ENCODE data around the gene KRTAP5-2.
"Not testable (repeated sequence)": the region's sequence is repeated elsewhere in the genome, so short reads cannot be mapped to it uniquely, and the experiment has no call there.

KRTAP5-2 gene, protein sequence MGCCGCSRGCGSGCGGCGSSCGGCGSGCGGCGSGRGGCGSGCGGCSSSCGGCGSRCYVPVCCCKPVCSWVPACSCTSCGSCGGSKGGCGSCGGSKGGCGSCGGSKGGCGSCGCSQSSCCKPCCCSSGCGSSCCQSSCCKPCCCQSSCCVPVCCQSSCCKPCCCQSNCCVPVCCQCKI

DNA sequence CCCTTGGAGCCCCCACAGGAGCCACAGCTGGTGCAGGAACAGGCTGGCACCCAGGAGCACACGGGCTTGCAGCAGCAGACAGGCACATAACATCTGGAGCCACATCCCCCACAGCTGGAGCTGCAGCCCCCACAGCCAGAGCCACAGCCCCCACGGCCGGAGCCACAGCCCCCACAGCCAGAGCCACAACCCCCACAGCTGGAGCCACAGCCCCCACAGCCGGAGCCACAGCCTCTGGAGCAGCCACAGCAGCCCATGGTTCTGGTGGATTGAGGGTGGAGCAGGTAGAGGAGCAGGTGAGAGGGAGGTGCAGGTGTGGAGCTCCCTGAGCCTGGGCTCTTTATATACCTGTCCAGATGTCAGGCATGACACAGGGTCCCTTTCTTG lies at the start of gene KRTAP5-2:
KRTAP5-2 (minus strand) TSS at position 301 of the 387 bp plus-strand sequence; CDS start at position 257, 44 bp downstream.
- DNase-seq (ENCODE audit: low read depth, low spot score) = no peak

DNA sequence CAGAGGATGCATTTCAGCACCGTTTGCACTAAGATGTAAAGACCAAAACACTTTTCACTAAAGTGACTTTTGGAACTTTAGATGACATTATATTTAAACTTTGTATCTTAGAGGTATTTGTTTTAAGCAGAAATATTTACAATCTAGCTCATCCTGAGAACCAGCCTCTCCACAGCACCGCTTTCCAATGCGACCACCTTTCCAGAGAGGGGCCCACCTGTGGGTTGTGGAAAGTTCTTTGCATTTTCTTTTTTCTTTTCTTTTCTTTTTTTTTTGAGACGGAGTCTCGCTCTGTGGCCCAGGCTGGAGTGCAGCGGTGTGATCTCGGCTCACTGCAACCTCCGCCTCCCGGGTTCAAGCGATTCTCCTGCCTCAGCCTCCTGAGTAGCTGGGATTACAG lies 48.4 kb upstream of the KRTAP5-2 start:
- DNase-seq (ENCODE audit: low read depth, low spot score) = not testable (repeated sequence)

GRCh38 chr11:1645357-1645821 lies 47.3 kb upstream of the KRTAP5-2 start:
- DNase-seq (ENCODE audit: low read depth, low spot score) = no peak

- no peak for DNase-seq (ENCODE audit: low read depth, low spot score)
These were observed 46.7 kb upstream of the KRTAP5-2 start for GRCh38 chr11:1644601-1645356.

DNA sequence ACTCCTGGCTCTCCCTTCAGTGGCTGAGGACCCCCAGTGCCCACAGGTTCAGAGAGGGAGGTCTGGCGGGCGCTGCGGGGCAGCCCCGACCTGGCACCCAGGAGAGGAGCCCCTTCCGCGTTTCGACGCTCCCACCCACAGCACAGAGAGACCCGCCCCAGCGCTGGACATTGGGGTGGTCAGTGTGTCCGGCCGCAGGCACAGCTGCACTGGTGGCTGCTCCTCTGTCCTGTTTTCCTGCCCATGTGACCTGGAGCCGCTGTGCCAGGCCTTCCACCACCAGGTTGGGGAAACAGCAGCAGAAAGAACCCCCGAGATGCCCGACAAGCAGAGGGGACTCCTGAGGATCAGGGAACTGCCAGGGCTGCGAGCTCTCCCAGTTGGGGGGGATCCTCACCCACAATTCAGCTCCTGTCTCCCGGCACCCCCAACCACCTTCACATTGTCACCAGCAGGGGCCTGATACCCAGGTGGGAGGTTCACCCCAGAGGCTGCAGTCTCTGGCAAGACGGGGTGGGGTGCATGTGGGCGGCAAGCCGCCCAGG lies 45.1 kb upstream of the KRTAP5-2 start:
- DNase-seq (ENCODE audit: low read depth, low spot score) = no peak

DNA sequence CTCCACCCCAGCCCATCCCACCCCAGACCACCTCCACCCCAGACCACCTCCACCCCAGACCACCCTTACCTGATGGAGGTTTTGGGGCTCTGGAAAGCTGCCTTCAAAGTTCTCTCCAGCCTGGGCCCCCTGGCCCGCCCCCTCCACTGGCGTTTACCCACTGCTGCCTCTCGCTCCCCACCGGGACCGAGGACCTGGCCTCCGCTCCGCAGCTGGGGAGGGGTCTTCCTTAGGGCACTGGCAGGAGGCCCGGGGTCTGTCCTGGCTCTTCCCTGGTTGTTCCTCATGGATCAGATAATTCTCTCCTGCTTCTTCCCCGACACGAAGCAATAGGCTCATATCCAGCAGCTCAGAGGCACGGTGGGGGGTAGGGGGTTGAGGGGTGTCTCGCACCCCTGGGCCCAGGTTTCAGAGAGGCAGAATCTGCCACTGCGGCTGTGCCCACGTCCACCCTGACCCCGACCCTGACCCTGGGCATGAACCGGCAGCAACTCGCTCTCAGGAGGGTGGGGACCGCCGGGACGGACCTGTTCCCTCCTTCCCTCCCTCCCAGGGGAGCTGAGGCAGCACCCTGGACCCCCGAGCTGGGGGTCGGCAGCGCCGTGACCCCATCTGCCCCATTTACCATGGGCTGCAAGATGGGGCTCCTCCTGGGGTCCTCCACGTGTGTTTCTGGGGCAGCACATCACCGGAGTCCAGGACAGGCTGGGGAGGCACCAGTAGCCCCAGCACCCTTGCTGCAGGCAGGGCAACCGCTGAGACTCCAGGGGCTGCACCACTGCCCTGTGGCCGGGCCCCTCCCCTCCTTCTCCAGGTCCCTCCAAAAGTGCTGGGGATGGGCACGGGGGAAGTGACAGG lies 44.4 kb upstream of the KRTAP5-2 start:
- DNase-seq (ENCODE audit: low read depth, low spot score) = no peak

DNA sequence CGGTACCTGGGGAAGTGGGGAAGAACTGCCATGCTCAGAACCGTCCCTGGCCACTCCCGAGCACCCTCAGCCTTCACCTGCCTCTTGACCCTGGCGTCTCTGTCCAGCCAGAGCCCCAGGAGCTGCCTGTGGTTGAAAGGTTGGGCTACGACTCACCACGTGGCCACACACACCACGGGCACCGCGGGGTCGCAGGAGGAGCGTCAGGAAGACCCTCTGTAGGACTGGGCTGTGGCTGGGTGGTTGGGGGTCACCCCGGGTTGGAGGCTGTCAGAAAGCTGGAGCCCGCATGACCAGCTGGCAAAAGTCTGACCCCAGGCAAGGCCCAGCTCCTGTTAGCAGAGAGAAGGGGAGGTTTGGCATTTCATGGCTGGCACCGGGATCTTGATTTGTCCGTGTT lies 43.0 kb upstream of the KRTAP5-2 start:
- no peak for DNase-seq (ENCODE audit: low read depth, low spot score)

DNA sequence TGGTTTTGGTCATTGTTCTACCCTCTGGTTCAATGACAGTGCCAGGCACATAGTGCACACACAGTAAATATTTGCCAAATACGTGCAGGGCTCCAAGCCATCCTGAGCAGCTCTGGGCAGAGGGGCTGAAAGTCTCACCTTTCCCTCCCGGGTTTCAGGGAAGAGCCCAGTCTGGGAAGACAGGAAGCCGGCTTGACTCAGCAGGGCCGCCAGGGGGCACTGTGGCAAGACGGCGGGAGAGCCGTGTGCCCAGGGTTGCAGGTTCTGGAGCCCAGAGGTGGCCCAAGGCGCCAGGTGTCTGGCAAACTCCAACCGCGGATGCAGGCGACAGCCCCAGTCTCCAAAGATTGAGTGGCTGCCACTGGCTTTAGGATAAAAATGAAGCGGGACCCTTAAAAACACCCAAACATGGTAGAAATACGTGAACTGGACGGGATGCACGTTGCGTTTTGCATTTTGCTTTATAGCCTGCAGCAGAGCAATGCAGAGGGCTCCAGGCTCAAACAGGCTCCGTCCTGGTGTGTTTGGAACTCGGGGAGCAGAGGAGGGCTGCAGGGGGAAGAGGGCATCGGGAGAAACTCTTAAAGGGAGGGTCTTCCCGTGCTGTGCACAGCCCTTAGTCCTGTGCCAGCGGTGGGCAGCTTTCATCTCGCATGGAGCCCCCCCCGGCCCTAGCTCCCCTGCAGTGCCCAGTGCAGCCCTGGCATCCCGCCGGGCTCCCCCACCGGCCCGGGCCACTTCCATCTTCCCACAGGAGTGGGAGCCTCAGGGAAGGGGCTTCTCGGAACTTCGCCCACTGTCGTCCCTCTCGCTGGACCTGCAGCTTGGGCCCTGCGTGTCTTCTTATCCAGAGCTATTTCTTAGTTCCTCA lies 42.2 kb upstream of the KRTAP5-2 start:
- no peak for DNase-seq (ENCODE audit: low read depth, low spot score)

GRCh38 chr11:1639666-1640065 lies 41.6 kb upstream of the KRTAP5-2 start:
- no peak for DNase-seq (ENCODE audit: low read depth, low spot score)

DNA sequence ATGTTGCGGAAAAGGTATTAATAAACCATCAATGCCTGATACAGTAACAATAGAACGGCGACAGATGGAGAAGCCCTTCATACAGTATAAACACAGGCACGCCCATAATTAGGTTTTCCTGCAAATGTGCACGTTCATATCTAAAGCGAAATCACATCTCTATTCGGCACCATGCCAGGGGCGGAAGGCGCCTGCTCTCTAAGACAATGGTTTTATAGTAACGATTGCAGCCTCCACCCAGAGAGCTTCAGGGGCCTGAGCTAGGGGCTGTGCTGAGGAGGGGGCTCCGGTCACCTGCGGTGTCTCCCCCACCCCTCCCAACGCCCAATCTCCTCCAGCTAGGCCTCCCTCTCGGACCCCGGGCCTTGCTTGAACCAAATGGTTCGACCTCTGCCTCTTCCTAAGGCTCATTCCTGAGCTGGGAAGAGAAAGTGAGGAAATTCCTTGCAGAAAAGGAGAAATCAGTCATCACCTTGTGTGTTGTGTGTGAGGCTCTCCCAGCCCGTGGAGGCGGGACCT lies 41.1 kb upstream of the KRTAP5-2 start:
- no peak for DNase-seq (ENCODE audit: low read depth, low spot score)

- no peak for DNase-seq (ENCODE audit: low read depth, low spot score)
These were observed 40.2 kb upstream of the KRTAP5-2 start for GRCh38 chr11:1638344-1638743.

DNA sequence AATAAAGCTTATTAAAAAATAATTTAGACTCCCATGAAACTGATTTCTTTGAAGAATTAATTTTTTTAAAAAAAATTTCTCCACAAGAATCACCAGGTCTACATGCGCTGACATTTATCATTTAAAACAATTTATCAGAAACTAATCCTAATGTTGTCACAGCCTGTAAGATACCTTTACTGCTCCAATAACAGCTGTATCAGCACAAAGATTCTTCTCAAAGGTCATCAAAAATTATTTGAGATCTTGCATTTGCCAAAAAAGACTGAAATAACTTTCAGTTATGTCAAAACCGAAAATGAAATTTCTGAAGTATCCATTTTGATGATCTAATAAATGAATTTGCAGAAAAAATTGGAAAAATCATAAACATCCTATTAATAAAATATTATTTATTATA lies 39.5 kb upstream of the KRTAP5-2 start:
- no peak for DNase-seq (ENCODE audit: low read depth, low spot score)

DNA sequence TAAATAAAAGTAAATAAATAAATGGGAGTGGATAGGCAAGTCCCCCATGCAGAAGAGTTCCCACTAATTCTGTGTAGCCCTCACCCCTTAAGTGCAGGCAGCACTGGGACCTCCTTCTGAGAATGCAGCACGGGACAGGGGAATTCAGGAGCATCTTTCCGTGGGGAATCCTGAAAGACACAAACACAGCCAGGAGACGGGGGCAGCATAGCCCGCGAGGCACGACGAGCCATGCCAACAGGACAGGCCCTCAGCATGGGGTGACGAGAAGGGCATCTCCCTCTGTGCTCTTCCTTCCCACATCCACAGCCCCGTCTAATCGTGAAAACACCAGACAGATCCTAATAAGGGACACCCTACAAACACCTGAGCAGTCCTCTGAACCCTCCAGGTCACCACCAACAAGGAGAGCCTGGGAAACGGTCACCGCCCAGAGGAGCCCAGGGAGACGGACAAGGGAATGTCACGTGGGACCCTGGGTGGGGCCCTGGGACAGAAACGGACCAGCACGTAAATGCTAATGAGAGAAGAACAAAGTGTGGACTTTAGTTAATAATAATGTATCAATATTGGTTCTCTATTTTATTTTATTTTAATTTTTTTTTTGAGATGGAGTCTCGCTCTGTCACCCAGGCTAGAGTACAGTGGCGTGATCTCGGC lies 38.3 kb upstream of the KRTAP5-2 start:
- DNase-seq (ENCODE audit: low read depth, low spot score) = no peak

- DNase-seq (ENCODE audit: low read depth, low spot score) = no peak
These were observed 35.8 kb upstream of the KRTAP5-2 start for GRCh38 chr11:1633864-1634263.

DNA sequence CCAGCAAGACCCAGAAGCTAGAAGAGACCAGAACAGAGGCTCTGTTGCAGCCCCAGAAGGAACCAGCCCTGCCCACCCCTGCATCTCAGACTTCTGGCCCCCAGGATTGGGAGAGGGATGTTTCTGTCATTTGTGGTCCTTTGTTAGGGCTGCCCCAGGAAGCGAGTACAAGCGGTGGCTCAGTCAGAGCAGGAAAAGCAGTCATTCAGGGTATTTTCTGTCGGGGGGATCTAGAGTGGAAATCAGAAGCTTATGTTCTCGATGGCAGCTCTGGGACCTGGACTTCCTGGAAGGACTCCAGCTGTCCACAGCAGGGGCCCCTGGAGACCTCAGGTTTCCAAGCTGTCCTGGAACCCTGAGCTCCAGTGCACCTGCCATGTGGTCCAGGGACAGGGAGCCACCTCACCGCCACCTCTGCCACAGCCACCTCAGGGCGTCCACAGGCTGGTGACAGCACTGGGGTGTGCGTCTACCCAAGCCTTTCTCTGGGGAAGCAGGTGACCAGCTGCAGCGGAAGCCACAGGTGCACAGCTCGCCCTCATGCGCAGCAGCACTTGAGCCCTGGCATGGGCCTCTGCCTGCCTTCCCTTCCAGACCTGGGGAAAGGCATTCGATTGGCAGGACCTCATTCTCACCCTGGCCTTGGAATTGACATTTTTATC lies 34.1 kb upstream of the KRTAP5-2 start:
- no peak for DNase-seq (ENCODE audit: low read depth, low spot score)

DNA sequence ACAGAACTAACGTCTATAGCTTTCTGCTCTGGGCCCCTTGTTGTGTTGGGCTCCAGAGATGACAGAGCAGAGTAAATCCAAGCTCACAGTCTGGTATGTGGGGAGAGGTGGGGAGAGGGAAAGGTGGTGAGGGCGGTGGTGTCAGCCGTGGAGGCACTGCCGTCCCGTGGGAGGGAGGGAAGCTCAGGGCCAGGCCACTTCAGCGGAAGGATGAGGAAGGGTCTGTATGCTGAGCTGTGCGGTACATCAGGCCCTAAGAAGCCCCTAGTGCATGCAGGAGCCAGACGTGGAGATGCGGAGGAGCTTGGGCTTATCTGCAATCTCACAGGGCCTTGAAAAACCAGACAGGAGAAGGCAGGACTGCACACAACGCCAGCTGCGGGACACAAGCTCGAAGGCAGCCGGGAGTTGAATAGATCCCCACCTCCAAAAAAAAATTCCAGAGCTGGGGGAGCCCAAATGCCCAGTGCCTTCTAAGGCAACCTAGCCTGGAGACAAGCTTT lies 33.0 kb upstream of the KRTAP5-2 start:
- no peak for DNase-seq (ENCODE audit: low read depth, low spot score)

GRCh38 chr11:1630271-1630670 lies 32.2 kb upstream of the KRTAP5-2 start:
- no peak for DNase-seq (ENCODE audit: low read depth, low spot score)

GRCh38 chr11:1629326-1630185 lies 31.5 kb upstream of the KRTAP5-2 start, which contains the start of gene KRTAP5-5:
KRTAP5-5 (plus strand) TSS chr11:1629775; CDS start chr11:1629841, 66 bp downstream.
- no peak for DNase-seq (ENCODE audit: low read depth, low spot score)

Data from smooth muscle cell of the brain vasculature (primary cell).